CD1c-positive myeloid dendritic cell (primary cell): ENCODE measurements around the gene CCDC197.

Source experiments
- DNase-seq: peaks from one replicate; pipeline ENCODE4 v3.0.0-alpha.2; 2016; ENCODE audit errors: extremely low spot score

The CCDC197 gene

DNA sequence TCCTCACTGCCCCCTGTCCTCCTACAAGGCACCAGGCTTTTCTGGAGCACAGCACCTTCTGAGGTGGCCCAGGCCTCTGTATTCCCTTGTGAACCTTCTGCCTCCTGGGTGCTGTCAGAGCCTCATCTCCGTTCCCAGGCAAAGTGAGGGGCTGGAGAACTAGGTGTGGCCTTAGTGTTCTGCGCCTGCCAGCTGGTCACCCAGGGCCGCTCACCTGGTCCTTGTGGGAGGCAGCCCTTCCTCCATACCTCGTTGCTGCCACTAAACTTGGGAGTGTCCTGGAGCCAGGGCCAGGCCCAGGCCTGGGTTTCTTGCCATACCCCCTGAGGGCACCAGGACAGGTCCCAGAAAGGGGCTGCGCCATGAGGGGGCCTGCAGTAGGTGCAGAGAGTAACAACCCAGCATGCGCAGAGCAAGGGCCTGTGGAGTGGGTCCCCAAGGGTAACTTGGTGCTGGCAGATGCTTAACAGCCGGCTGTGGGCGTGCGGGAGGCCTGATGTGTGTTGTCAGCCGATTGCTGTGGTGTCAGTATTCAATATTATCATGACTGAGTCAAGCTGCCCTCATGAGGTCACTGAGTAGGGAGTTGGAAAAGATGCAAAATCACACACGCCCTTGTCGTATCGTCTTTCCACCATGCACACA is 46.1 kb downstream of the CCDC197 start:
- no peak for DNase-seq

DNA sequence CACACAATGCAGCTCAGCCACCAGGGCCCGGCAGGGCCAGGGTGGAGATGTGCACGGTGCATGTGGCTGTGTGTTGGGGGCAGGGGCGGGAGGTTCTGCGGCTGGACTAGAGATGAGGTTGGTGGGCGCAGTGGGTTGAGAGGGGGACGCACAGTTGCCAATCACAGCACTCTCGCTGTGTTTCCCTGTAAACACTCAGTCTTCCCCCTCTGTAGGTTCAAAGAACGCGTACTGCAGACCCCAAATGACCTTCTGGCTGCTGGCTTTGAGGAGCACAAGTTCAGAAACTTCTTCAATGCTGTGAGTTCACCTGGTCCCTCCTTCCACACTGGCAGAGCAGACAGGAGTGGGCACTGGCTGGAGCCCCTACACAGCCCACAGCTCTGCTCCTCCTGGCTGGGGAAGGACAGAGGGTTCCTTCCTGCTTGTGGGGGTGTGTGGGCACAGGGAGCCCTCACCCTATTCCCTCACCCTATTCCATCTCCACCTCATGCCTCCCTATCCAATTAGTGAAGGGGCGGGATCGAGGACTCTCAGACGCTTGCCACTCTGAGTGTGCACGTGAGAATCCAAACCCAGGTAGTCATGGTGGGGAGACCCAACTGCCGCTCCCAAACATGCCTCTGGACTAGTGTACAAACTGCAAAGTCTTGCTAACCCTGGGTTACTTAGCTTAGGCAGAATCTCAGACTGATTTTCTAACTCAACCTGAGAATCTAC is 46.8 kb downstream of the CCDC197 start:
- no peak for DNase-seq

DNA sequence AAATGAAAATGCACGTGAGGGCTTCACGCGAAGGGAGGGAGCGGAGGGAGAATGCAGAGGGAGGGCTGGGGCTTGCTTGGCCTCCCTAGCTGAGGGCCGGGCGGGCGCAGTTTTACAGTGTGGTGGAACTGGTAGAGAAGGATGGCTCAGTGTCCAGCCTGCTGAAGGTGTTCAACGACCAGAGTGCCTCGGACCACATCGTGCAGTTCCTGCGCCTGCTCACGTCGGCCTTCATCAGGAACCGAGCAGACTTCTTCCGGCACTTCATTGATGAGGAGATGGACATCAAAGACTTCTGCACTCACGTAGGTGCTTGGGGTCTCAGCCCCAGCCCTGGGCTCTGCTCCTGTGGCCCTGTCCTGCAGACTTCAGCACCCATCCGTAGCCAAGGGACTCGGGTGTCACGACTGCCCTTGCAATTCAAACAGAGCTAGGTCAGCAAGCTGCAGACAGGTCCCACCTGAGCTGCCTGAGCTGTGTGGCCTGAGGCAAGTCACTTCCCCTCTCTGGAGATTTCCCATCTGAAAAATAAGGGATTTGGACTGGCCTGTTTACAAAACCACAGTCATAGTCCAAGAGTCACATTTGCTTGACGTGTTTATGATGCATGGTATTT is 47.5 kb downstream of the CCDC197 start:
- no peak for DNase-seq

DNA sequence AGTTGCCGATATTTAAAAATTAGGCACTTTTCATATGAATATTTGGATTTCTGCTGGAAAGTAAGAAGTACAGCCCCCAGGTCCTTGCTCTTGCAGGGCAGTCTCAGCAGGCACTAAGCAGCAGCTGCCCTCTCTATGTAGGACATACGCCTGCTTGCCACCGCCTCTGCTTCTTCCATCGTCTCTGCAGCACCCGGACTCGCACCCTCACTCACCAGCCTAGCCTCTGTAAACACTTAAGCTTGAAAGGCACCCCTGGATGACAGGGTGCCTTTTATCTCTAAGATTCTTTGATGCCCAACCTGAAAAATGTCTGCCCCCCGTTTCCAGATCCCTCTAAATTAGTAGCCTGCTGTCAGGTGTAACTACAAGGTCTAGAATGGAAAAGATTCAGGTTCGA is 48.0 kb downstream of the CCDC197 start:
- no peak for DNase-seq

DNA sequence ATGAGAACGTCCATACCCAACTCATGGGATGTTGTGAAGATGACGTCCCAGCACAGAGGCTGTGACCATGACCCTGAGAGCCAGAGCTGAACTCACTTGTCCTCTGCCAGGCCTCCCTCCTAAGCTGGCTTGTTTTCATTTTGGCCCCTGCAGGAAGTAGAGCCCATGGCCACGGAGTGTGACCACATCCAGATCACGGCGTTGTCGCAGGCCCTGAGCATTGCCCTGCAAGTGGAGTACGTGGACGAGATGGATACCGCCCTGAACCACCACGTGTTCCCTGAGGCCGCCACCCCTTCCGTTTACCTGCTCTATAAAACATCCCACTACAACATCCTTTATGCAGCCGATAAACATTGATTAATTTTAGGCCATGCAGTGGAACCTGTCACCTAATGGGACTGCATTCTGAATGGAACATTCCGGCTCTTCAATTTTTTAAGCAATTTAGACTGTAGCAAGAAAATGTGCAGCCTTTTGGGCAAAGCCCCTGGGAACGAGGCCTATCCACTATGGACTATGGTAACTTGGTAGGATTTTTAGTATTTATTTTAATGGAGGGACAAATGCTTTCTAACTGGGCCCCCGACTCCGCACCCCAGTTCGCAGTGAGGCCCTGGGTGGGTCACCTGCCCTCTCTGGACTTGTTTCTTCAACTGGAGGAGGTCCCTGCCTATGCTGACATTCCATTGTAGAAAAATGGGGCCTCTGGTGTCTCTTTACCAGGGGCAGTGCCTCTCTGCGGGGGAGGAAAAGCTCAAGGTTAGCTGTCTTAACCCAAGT is 48.7 kb downstream of the CCDC197 start:
- no peak for DNase-seq

DNA sequence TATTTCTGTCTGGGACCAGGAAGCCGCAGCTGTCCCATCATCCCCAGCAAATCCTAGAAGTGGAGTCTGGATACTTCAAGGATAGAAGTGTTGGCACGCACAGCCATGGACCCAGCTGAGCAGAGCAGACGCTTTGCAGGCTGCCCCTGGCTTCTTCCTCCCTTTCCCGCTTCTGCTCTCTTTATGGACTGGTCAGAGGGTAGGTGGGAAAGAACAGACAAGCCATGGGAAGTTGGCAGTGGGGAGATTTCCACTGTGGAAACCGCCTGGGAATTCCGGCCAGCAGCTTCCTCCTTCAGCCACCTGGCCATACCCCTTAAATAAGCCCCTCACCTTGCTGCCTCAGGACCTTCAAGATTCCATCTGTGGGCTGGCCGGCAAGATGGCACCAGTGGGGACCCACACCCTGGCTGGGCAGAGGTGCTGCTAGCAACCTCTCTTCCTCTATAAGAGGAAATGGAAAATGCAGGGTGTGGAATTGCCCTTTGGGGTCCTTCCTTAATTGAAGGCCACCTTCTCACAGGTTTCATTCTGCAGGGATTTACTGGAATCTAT is 49.7 kb downstream of the CCDC197 start:
- DNase-seq: no peak

DNA sequence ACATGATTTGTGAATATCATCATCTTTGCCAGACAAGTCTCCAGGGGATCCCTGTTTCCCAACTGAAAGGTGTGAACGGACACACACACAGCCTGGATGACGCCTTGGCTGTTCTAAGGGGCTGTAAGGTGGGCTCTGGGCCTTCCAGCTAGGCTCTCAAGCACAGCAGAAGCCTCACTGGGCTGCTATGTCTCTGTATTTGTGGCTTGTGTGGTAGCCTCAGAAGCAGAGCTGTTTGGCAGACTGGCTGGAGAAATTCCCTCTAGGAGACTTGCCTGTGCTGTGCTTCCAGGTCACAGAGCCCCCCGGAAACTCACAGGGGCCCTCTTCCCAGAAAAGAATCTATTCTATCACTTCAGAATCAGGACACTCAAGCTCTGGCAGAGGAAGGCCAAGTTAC is 50.5 kb downstream of the CCDC197 start:
- DNase-seq: no peak

DNA sequence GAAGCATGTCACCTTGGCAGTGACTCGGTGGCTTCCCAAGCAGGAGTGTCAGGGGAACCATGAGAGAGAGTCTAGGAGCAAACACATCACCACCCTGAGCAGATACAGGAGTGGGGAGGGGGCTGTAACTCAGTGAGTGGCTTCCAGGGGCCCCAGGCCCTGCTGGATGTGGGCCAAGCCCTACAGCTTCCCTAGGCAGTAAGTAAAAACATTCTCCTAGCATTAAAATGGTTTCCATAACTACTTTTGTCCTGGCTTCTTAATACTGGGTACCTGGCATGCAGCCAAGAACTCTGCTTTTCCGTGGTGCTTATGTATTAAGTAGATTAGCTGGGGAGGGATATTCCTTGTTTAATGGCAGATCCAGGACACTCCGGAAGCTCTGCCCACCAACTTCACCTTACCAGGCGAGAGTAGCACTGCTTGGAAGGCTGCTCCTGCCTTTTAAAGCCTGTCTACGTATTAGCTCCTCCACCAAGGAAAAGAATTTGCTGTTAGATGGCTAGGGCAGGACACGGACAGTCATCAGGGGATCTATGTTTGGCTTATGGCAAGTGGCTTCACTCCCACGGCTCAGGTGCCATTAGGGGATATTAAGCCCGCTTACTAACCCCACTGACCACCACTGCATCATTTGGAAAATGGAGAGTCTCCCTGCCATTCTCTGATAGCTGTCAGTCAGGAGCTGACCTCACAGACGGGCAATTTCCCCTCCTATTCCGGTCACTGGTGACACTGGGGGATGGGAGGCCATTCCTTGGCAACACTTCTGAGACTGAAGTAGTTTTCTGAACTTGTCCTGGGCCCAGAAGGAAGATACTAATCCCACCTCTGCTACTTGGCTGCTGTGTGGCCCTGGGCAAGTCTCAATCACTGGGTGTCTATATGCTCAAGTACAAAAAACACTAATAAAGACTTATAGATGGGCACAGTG is 51.9 kb downstream of the CCDC197 start:
- DNase-seq: no peak

DNA sequence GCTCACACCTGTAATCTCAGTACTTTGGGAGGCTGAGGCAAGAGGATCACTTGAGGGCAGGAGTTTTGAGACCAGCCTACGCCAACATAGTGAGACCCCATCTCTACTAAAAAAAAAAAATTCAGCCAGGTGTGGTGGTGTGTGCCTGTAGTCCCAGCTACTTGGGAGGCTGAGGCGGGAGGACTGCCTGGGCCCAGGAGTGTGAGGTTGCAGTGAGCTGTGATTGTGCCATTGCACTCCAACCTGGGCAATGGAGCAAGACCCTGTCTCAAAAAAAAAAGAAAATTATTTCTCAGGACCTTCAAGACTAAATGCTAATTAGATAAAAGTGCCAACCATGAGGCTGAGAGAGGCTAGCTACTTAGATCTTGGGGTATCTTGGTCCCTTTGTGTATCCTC is 52.5 kb downstream of the CCDC197 start:
- no peak for DNase-seq

DNA sequence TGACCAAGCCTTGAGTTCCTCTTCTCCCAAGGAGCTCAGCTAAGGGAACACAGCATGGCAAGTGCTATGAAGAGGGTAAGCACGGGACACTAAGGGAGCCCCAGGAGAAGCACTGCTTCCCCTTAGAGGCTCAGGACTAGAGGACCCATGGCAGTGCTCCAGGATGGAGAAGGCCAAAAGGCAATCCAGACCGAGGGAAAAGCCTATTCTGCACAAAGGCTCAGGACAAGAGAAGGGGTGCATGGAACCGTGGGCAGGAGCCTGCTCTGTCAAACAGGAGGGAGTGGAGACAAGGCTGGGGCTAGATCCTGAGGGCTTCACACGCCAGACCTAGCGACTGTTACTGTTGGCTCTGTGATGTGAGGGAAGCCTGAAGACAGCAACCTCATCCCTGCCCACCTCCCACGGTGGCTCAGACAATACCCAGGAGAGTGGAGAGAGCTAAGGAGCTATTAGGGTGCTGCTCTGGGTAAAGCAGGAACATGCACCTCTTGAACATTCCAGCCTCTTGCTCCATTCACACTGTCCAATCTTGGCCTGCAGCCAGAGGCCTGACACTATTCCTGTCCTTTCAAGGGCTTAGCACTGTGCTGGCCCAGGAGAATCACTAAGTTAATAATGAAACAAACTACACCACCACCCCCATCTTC is 53.3 kb downstream of the CCDC197 start:
- no peak for DNase-seq

DNA sequence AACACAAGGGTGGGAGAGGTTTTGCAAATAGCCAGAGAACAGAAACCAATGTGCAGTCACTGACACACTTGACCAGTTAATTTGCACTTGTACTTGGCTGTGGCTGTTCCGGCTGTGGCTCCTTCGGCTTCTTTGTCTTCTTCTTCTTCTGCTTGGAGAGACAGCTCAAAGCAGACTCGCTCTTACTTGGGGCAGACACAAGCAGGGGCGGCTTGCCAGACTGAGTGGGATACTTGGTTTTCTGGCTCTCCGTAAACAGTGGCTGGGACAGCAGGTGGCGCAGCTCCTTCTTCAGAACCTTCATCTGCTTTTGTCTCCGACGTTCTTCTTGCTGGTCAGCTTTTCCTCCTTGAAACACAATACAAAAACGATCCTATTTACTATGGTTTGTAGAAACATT is 54.0 kb downstream of the CCDC197 start:
- no peak for DNase-seq

DNA sequence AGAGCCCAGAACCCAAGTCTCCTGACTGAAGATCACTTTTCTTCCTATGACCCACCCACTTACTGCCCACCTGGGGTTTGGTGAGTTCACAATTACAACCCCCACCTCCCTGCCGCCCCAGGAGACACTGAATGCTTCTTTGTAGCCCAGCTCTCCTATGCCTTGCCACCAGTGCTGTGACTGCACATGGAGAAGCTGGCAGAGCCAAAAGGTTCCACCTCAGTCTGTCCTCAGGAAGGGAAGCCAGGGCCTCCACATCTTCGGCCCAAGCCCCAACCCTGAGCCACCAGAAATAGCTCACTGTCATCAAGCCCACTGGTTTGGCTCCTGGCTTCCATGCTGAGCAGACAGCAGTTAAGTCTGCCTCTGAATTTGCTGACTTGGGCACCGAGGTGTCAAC is 54.7 kb downstream of the CCDC197 start:
- DNase-seq: no peak

DNA sequence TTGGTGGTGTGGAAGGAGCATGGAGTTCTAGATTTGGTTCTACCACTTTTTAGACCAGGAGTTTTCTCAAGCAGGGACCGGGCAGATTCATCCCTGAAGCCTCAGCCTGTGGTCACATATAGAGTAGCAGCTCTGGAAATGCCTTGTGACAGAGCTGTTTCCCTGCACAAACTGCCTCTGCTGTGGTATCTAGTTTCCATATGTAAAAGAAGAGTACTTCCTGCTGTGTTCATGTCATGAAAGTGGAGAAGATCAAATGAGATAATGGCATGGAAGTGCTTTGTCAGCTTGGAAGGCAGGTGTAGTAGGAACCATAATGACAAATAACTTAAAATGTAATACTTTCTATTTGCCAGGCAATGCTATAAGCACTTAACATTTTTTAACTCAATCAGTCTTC is 55.1 kb downstream of the CCDC197 start:
- no peak for DNase-seq

DNA sequence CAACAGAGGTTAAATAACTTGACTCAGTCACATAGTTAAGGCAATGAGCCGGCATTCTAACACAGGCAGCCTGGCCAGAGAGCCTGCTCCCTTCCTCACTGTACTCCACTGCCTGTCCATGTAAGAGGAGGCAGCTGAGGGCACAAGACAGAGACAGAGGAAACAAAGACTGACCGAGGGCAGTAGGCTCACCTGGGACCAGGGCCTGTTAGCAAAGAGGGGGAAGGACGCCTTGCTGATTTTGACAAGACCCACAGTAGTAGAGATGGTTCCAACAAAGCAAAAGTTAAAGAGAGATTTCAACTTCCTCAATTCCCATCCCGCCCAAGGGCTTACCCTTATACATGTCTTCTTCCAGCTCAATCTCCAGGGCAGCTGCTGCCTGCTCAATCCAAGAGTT is 55.6 kb downstream of the CCDC197 start:
- no peak for DNase-seq

DNA sequence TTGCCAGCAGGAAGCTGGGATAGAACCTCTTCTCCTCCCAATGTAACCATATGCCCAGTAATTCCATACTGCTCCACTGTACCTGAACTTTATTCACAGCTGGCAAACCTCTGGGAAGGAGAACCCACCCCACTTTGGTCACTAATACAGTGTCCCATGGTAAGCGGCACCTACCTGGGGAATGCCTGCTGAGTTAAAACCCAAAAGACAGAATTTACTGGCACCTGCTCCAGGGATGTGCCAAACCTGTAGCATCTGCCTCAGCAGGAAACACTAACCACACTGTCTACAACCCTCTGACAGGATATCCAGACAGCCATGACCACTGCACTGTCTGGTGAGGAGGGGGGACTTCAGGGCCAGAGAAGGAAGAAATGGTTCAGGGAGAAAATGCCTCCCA is 57.3 kb downstream of the CCDC197 start:
- no peak for DNase-seq

DNA sequence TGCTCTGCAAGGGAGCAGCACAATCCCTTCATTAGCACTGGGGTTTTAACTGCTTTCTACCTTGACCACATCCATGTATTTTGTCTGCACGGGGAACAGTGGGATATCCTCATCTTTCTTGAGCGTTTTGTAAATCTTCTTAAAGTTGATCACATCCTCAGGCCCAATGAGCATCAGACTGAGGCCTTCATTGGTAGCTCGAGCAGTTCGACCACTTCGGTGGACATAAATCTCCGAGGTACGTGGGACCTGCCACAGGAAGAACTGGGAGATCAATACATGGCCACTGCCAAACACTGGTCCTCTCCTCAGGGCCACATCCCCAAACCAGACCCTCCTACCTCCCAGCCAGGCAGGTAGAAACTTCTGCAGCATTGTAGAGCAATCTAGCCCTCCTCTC is 57.8 kb downstream of the CCDC197 start:
- DNase-seq: no peak

DNA sequence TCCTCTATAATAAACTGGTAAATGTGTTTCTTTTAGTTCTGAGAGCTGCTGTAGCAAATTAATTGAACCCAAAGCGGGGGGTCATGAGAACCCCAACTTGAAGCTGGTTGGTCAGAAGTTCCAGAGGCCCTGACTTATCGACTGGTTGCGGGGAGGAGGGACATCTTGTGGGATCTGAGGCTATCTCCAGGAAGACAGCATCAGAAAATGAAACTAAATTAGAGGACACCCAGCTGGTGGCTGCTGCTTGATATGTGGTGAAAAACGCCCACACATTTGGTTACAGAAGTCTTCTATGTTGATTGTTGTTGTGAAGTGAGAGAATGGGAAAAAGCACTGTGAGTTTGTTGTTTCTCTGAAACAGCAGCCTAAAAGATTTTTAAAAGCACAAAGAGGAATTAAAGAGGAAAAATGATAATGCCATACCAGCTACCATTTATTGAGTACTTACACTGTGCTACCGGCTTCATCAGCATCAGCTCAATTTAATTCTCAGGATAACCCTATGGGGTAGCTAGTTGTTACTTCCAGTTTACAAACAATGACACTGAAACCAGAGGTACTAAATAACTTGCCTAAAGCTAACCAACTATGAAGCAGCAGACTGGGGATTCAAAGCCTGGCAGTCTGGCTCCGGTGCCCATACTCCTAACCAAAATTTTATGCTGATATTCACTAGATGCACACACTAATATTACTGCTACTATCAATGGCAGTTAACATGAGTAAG is 59.6 kb downstream of the CCDC197 start:
- no peak for DNase-seq

DNA sequence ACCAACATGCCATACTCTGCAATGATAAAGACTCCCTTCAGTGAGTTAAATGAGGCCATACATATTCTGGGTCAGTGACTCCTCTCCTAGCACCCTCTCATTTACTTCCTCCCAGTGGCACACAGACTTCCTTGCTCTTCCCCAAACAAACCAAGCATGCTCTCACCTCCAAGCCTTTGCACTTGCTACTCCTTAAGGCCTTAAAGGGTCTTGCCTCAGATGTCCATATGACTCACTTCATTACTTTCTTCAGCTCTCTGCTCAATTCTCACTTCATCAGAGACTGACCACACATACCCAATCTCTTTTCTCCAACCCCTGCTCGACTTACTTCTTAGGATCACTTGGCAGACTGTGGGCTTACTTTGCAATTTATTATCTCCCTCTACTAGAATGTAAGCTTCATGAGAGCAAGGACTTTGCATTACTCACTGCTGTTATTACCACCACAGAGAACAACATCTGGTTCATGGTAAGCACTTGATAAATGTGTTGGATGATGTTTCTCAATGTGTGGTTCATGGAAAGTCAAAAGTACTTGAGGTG is 61.1 kb downstream of the CCDC197 start:
- no peak for DNase-seq
